HG02938 (cell line): ENCODE measurements around the gene HINT1.
"Not testable (repeated sequence)": the region's sequence is repeated elsewhere in the genome, so short reads cannot be mapped to it uniquely, and the experiment has no call there.

ENCODE experiments used
- ATAC-seq: cut with Tn5 transposase; IDR thresholded peaks from one replicate; pipeline ENCODE4 v1.9.1; 2021; ENCODE audit warnings: mild to moderate bottlenecking, moderate library complexity; ENCODE audit not compliant: unreplicated experiment

Gene HINT1

GRCh38 chr5:131171276-131171810, 6.3 kb upstream of the HINT1 start:
- no peak for ATAC-seq

GRCh38 chr5:131170540-131171275, 5.7 kb upstream of the HINT1 start, which contains the start of gene LYRM7:
Gene LYRM7 (plus strand): TSS chr5:131170944. CDS start chr5:131171021, 77 bp downstream.
- peak; percentile 98 for ATAC-seq

- no peak for ATAC-seq
Measured at GRCh38 chr5:131169810-131170539, 4.9 kb upstream of the HINT1 start.

- ATAC-seq: no peak
Measured at GRCh38 chr5:131167615-131168014, 2.6 kb upstream of the HINT1 start.

- peak; percentile 65 for ATAC-seq
Measured at GRCh38 chr5:131164191-131165118, 601 bp downstream of the HINT1 start.

- no peak for ATAC-seq
Measured at GRCh38 chr5:131163276-131164119, 1.6 kb downstream of the HINT1 start.

GRCh38 chr5:131160134-131160533, 4.9 kb downstream of the HINT1 start:
- no peak for ATAC-seq

- no peak for ATAC-seq
Measured at GRCh38 chr5:131156957-131157356, 8.1 kb downstream of the HINT1 start.

GRCh38 chr5:131156385-131156784, 8.7 kb downstream of the HINT1 start:
- ATAC-seq: no peak

GRCh38 chr5:131151216-131151615, 13.8 kb downstream of the HINT1 start:
- ATAC-seq: no peak

GRCh38 chr5:131150408-131150807, 14.6 kb downstream of the HINT1 start:
- no peak for ATAC-seq

- ATAC-seq: no peak
Measured at GRCh38 chr5:131148835-131149234, 16.2 kb downstream of the HINT1 start.

- ATAC-seq: no peak
Measured at GRCh38 chr5:131147258-131147657, 17.8 kb downstream of the HINT1 start.

- no peak for ATAC-seq
Measured at GRCh38 chr5:131142970-131143617, 22.0 kb downstream of the HINT1 start.

GRCh38 chr5:131139321-131139720, 25.7 kb downstream of the HINT1 start:
- no peak for ATAC-seq

GRCh38 chr5:131138406-131138805, 26.6 kb downstream of the HINT1 start:
- not testable (repeated sequence) for ATAC-seq

- ATAC-seq: not testable (repeated sequence)
Measured at GRCh38 chr5:131133091-131133490, 32.0 kb downstream of the HINT1 start.

- no peak for ATAC-seq
Measured at GRCh38 chr5:131129306-131129705, 35.8 kb downstream of the HINT1 start.

- not testable (repeated sequence) for ATAC-seq
Measured at GRCh38 chr5:131127244-131127643, 37.8 kb downstream of the HINT1 start.
